A549 (cell line): ENCODE results near the gene BCL2L11.

Source experiments
- CHD4 ChIP-seq: fragments of 200-600 bp; sonication (generic); IDR thresholded peaks from 2 replicates; pipeline ENCODE4 v1.6.1; 2016; ENCODE audit warnings: antibody characterized with exemption, mild to moderate bottlenecking, borderline replicate concordance
- KDM1A ChIP-seq: fragments of 200-600 bp; sonication (generic); IDR thresholded peaks from 2 replicates; pipeline ENCODE4 v1.6.1; 2016; ENCODE audit warnings: low read depth, mild to moderate bottlenecking

DNA sequence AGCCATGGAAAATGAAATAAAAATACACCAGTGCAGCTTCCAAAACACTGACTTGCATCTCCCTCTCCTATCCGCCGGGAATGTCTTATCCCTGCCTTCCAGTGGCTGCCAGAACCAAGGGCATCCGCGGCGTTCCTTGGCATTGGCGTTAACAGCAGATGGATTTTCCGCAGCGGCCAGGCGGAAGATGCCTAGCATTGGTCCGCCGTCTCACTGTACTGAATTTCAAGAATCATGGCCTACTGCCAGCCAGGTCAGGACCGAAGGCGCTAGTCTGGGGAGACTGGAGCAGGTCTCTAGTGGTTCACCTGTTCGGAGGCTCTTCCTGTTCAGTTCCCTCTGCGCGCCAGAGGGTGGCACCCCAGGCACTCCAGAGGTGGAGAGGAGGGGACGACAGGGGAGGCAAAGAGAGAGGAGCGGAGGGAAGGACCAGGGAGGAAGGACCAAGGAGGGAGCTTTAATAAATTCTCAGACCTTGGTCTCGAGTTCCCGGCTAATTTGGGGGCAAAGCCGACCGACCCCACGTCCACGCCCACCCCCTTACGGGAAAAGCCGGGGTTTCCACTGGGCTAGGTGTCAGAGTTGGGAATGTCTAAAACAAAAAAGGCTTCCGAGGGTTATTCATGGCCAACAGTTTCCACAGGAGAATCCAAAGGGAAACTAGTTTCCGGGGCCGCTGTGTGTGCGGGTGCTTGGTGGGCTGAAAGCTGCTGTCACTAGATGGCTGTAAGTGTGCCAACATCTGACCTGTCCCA lies 3.7 kb upstream of the BCL2L11 start:
- no peak for TF ChIP-seq CHD4
- no peak for TF ChIP-seq KDM1A
